Keratinocyte (primary cell): ENCODE results near the gene GBP2. TPM values are rescaled to one million over a fixed set of nuclear protein-coding genes. Genes with fewer than 3 reads are reported as not detected.
"Not testable (repeated sequence)": the region's sequence is repeated elsewhere in the genome, so short reads cannot be mapped to it uniquely, and the experiment has no call there.

ENCODE experiments used
- DNase-seq: peaks from one replicate; pipeline ENCODE4 v3.0.0-alpha.2; 2011; ENCODE audit warnings: low read depth, missing footprints, low spot score
- FAIRE-seq: peaks from 2 replicates; lab custom pipeline; 2011; peaks lifted over from hg19 to GRCh38; lab: Jason Lieb, UNC
- H2AFZ ChIP-seq: 2 replicates; pipeline ENCODE4 v1.6.0; 2012; ENCODE audit warnings: low read length, control low read depth, inconsistent platforms; ENCODE audit not compliant: control insufficient read depth
- H3K27ac ChIP-seq: 2 replicates; pipeline ENCODE4 v1.5.1; 2011; ENCODE audit warnings: low read length; ENCODE audit not compliant: control insufficient read depth, insufficient read depth
- H3K27me3 ChIP-seq: 3 replicates; pipeline ENCODE4 v1.6.0; 2011; ENCODE audit warnings: low read length; ENCODE audit not compliant: control insufficient read depth, insufficient read depth; ENCODE audit errors: extremely low read depth
- H3K36me3 ChIP-seq, 2 experiments: 2 replicates in 1 of 2; 3 replicates in 1 of 2; pipeline ENCODE4 v1.5.1; 2011; ENCODE audit warnings: low read length in 2 of 2, mild to moderate bottlenecking in 1 of 2; ENCODE audit not compliant: control insufficient read depth in 2 of 2, insufficient read depth in 2 of 2; ENCODE audit errors: extremely low read depth in 1 of 2
- H3K4me1 ChIP-seq: 3 replicates; pipeline ENCODE4 v1.5.1; 2011; ENCODE audit warnings: low read length; ENCODE audit not compliant: control insufficient read depth, insufficient read depth; ENCODE audit errors: extremely low read depth
- H3K4me2 ChIP-seq: 3 replicates; pipeline ENCODE4 v1.6.0; 2011; ENCODE audit warnings: low read depth, low read length; ENCODE audit not compliant: control insufficient read depth, insufficient read depth; ENCODE audit errors: extremely low read depth
- H3K4me3 ChIP-seq, 3 experiments: fragments of 200-600 bp in 1 of 3; sonication (generic) in 1 of 3; 2 replicates in 2 of 3; 3 replicates in 1 of 3; pipeline ENCODE4 v1.5.1; 2011 to 2016; ENCODE audit warnings: low read length in 3 of 3, mild to moderate bottlenecking in 3 of 3, control low read depth in 2 of 3, inconsistent platforms in 1 of 3, low read depth in 1 of 3, mixed read lengths in 1 of 3, mixed run types in 1 of 3, moderate library complexity in 1 of 3; ENCODE audit not compliant: control insufficient read depth in 2 of 3, insufficient read depth in 2 of 3; ENCODE audit errors: extremely low read depth in 1 of 3
- H3K79me2 ChIP-seq: 2 replicates; pipeline ENCODE4 v1.6.0; 2012; ENCODE audit warnings: low read length; ENCODE audit not compliant: control insufficient read depth, insufficient read depth
- H3K9ac ChIP-seq: 3 replicates; pipeline ENCODE4 v1.6.0; 2011; ENCODE audit warnings: low read length; ENCODE audit not compliant: control insufficient read depth, insufficient read depth; ENCODE audit errors: extremely low read depth
- H3K9me1 ChIP-seq: 3 replicates; pipeline ENCODE4 v1.6.0; 2011; ENCODE audit warnings: low read length; ENCODE audit not compliant: control insufficient read depth, insufficient read depth; ENCODE audit errors: extremely low read depth
- H3K9me3 ChIP-seq: 2 replicates; pipeline ENCODE4 v1.5.1; 2012; ENCODE audit warnings: low read depth, low read length; ENCODE audit not compliant: control insufficient read depth
- H4K20me1 ChIP-seq: 3 replicates; pipeline ENCODE4 v1.6.0; 2011; ENCODE audit warnings: low read length; ENCODE audit not compliant: control insufficient read depth, insufficient read depth; ENCODE audit errors: extremely low read depth
- CTCF ChIP-seq, 3 experiments: IDR thresholded peaks in 1 of 3; conservative IDR thresholded peaks in 1 of 3; optimal IDR thresholded peaks in 1 of 3; 2 replicates in 2 of 3; 3 replicates in 1 of 3; pipeline versions ENCODE3 to v1.5.1; 2011; ENCODE audit warnings: low read length in 3 of 3, mild to moderate bottlenecking in 3 of 3, moderate library complexity in 2 of 3, control low read depth in 1 of 3, inconsistent platforms in 1 of 3; ENCODE audit not compliant: insufficient read depth in 2 of 3; ENCODE audit errors: extremely low read depth in 1 of 3
- EZH2 ChIP-seq: IDR thresholded peaks from one replicate; pipeline ENCODE4 v1.6.1; 2012; ENCODE audit warnings: inconsistent platforms, mild to moderate bottlenecking, low read length, moderate library complexity
- dilution Hi-C: fragments of 300-500 bp; cut with MboI; formaldehyde crosslinking; loops from one replicate; pipeline ENCODE4 v1.7.0; 2020; ENCODE audit warnings: low sequenced_read_pairs; ENCODE audit not compliant: extremely low pct_ligation_motif_present
- polyA plus RNA-seq, 5 experiments: library from polyadenylated mRNA; depleted of rRNA in 3 of 5; stranded (reverse) in 3 of 5; stranded (forward) in 1 of 5; unstranded in 1 of 5; fragments of >200 nt; gene quantifications; 1 replicate in 1 of 5; 2 replicates in 3 of 5; 3 replicates in 1 of 5; pipeline versions ENCODE4 v1.2.1 to v1.2.3, GENCODE V29; 2011 to 2012; ENCODE audit warnings: missing spikeins in 2 of 5, low read depth in 1 of 5, low replicate concordance in 1 of 5

GBP2 gene
- polyA plus RNA-seq, 1 donor (not counting 4 experiments of a cell fraction or from before 2014, with no cell fraction given) = 0.43 TPM

- no peak overlapping the region for H3K27ac ChIP-seq
- TF ChIP-seq CTCF (optimal IDR thresholded peaks at IDR 0.05 in 1 of 3, IDR thresholded peaks at IDR 0.05 in 1 of 3, conservative IDR thresholded peaks at IDR 0.05 in 1 of 3; ENCODE audit: extremely low read depth in 1 of 3, insufficient read depth in 2 of 3, low read length in 3 of 3) = no peak
- no peak for TF ChIP-seq EZH2
- no peak for FAIRE-seq
- no peaks in the 10 kb centered on the region for H3K36me3 ChIP-seq
- dilution Hi-C loops = no loop called here
- H3K4me1 ChIP-seq = no peaks in the 10 kb centered on the region
- DNase-seq = no peak
- no peak overlapping the region for H3K9ac ChIP-seq
- H4K20me1 ChIP-seq = no peaks in the 10 kb centered on the region
- no peaks in the 10 kb centered on the region for H3K79me2 ChIP-seq
- no peaks in the 10 kb centered on the region for H3K9me1 ChIP-seq
- no peak overlapping the region for H2AFZ ChIP-seq
- H3K4me2 ChIP-seq = no peak overlapping the region
- H3K9me3 ChIP-seq = no peaks in the 10 kb centered on the region
- no peak overlapping the region for H3K4me3 ChIP-seq
- no peaks in the 10 kb centered on the region for H3K27me3 ChIP-seq
Measured at GRCh38 chr1:89081005-89081404, 44.9 kb downstream of the GBP2 start.

DNA sequence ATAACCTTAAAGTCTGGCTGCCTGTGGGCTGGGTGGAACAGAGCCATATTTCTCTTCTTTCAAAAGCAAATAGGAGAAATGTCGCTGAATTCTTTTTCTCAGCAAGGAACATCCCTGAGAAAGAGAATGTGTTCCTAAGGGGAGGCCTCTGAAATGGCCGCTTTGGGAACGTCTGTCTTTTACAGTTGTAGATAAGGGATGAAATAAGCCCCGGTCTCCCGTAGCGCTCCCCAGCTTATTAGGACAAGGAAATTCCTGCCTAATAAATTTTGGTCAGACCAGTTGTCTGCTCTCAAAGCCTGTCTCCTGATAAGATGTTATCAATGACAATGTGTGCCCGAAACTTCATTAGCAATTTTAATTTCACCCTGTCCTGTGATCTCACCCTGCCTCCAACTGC is 45.8 kb downstream of the GBP2 start:
- H4K20me1 ChIP-seq, H3K79me2 ChIP-seq, H3K9me1 ChIP-seq, dilution Hi-C loops, H3K4me2 ChIP-seq, H3K4me3 ChIP-seq, H3K9ac ChIP-seq, H3K27me3 ChIP-seq, H3K9me3 ChIP-seq, H2AFZ ChIP-seq, FAIRE-seq, H3K36me3 ChIP-seq, H3K27ac ChIP-seq, DNase-seq, H3K4me1 ChIP-seq: not testable (repeated sequence)

DNA sequence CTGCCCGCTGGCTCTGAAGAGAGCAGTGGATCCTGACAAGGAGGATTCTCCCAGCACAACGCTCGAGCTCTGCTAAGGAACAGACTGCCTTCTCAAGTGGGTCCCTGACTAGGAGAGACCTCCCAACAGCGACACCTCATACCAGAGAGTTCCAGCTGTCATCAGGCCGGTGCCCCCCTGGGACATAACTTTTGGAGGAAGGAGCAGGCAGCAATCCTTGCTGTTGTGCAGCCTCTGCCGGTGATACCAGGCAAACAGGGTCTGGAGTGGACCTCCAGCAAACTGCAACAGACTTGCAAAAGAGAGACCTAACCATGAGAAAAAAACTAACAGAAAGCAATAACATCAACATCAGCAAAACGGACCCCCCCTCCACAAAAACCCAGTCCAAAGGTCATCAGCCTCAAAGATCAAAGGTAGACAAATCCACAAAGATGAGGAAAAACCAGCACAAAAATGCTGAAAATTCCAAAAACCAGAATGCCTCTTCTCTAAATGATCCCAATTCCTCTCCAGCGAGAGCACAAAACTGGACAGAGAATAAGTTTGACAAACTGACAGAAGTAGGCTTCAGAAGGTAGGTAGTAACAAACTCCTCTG is 53.3 kb downstream of the GBP2 start:
- not testable (repeated sequence) for H3K4me3 ChIP-seq, H3K27ac ChIP-seq

More for the DNA sequence above, 53.3 kb downstream of the GBP2 start:
- H2AFZ ChIP-seq, dilution Hi-C loops, H3K36me3 ChIP-seq, H3K79me2 ChIP-seq, H3K9me3 ChIP-seq, H3K9me1 ChIP-seq, DNase-seq, H3K27me3 ChIP-seq, FAIRE-seq, H3K4me2 ChIP-seq, H3K4me1 ChIP-seq, H3K9ac ChIP-seq, H4K20me1 ChIP-seq: not testable (repeated sequence)
